Lung (tissue), 12 donors: ENCODE results near the gene ARHGEF33. TPM values are rescaled to one million over a fixed set of nuclear protein-coding genes. Genes with fewer than 3 reads are reported as not detected.

Experiments used
- ATAC-seq: fragments of 200-7000 bp; cut with Tn5 transposase; one replicate; pipeline ENCODE4 v1.9.1; 2020; ENCODE audit warnings: moderate number of reproducible peaks; ENCODE audit not compliant: insufficient read depth, low FRiP score
- DNase-seq, 3 donors: peaks; one replicate each; pipeline ENCODE4 v3.0.0-alpha.2; 2013 to 2017
- H3K27ac ChIP-seq, 2 donors: one replicate each; pipeline ENCODE4 v1.5.1; 2013; ENCODE audit warnings: mild to moderate bottlenecking in 2 of 2, moderate library complexity in 2 of 2, control low read depth in 1 of 2, inconsistent platforms in 1 of 2, low read depth in 1 of 2, low read length in 1 of 2
- H3K27me3 ChIP-seq, 3 donors: one replicate each; pipeline ENCODE4 v1.5.1; 2013; ENCODE audit warnings: low read length in 2 of 3; ENCODE audit not compliant: control insufficient read depth in 3 of 3, insufficient read depth in 3 of 3
- H3K36me3 ChIP-seq, 4 donors: one replicate each; pipeline ENCODE4 v1.5.1; 2013; ENCODE audit warnings: low read length in 4 of 4, mild to moderate bottlenecking in 1 of 4, moderate library complexity in 1 of 4; ENCODE audit not compliant: control insufficient read depth in 4 of 4, insufficient read depth in 4 of 4
- H3K4me1 ChIP-seq, 5 donors: one replicate each; pipeline ENCODE4 v1.5.1; 2013; ENCODE audit warnings: low read length in 5 of 5, mild to moderate bottlenecking in 2 of 5, moderate library complexity in 1 of 5; ENCODE audit not compliant: control insufficient read depth in 5 of 5, insufficient read depth in 5 of 5
- H3K4me3 ChIP-seq: one replicate; pipeline ENCODE4 v1.5.1; 2013; ENCODE audit warnings: mild to moderate bottlenecking, control low read depth, moderate library complexity
- H3K9ac ChIP-seq, 2 donors: one replicate each; pipeline ENCODE4 v1.5.1; 2013; ENCODE audit warnings: low read length in 2 of 2, control low read depth in 1 of 2; ENCODE audit not compliant: insufficient read depth in 1 of 2
- H3K9me3 ChIP-seq, 4 donors: one replicate each; pipeline ENCODE4 v1.5.1; 2013; ENCODE audit warnings: low read length in 3 of 4, mild to moderate bottlenecking in 1 of 4, moderate library complexity in 1 of 4; ENCODE audit not compliant: control insufficient read depth in 4 of 4, insufficient read depth in 3 of 4
- WGBS, 2 donors: extraction: QIAGEN DNeasy Blood & Tissue Kit; methylation state at CpG; one replicate each; pipeline ENCODE4 v1.1.7; 2013; 5-methylcytosine and 5-hydroxymethylcytosine counted together
- polyA plus RNA-seq, 2 donors: library from polyadenylated mRNA; stranded (reverse); fragments of 200-250 nt; gene quantifications; one replicate each; pipeline ENCODE4 v1.2.1, GENCODE V29; 2013
- total RNA-seq, 2 donors: library from RNA; depleted of rRNA in 1 of 2; stranded (reverse); fragments of >200 nt in 1 of 2; gene quantifications; one replicate each; pipeline ENCODE4 v1.2.1, GENCODE V29; 2014 to 2021
- TF ChIP-seq, protein P1 (sequence below): IDR thresholded peaks from 2 replicates; pipeline ENCODE4 v1.5.1; 2012; ENCODE audit warnings: mild to moderate bottlenecking; ENCODE audit errors: control extremely low read depth, extremely low read depth
- donor health status: control.
- donor health status: control.
- donor health status: Bipolar disorder and iron deficiency.
- donor health status: healthy.
- donor health status: DM: yes; HTN: yes; CAD: no.

The ARHGEF33 gene
- total and polyA plus RNA-seq, 4 donors: 0.23 to 5.5 (median 0.68) TPM

- TF ChIP-seq, protein P1, sequence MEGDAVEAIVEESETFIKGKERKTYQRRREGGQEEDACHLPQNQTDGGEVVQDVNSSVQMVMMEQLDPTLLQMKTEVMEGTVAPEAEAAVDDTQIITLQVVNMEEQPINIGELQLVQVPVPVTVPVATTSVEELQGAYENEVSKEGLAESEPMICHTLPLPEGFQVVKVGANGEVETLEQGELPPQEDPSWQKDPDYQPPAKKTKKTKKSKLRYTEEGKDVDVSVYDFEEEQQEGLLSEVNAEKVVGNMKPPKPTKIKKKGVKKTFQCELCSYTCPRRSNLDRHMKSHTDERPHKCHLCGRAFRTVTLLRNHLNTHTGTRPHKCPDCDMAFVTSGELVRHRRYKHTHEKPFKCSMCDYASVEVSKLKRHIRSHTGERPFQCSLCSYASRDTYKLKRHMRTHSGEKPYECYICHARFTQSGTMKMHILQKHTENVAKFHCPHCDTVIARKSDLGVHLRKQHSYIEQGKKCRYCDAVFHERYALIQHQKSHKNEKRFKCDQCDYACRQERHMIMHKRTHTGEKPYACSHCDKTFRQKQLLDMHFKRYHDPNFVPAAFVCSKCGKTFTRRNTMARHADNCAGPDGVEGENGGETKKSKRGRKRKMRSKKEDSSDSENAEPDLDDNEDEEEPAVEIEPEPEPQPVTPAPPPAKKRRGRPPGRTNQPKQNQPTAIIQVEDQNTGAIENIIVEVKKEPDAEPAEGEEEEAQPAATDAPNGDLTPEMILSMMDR: no peak
- 94 to 95% methylated on average over 3 of the region's 3 CpGs for WGBS, 2 donors
Measured at GRCh38 chr2:39013871-39014270, 124.2 kb downstream of the ARHGEF33 start.

GRCh38 chr2:39015424-39015823 lies 125.7 kb downstream of the ARHGEF33 start:
- ATAC-seq (no peak), DNase-seq (no peak)
- Histone ChIP-seq H3K9ac (no peak overlapping the region), H3K9me3 (no peaks in the 10 kb centered on the region), H3K27ac (no peak overlapping the region), H3K36me3 (peaks cover 0 to 19% (median 3%) of the 10 kb centered on the region in 4 donors), H3K4me3 (no peak overlapping the region), H3K27me3 (no peaks in the 10 kb centered on the region), H3K4me1 (peaks cover 0 to 3% (median 0%) of the 10 kb centered on the region in 5 donors)
- TF ChIP-seq, protein P1: no peak
- WGBS, 2 donors: 96 to 97% methylated on average over 1 of the region's 1 CpG

More at GRCh38 chr2:39013871-39014270, 124.2 kb downstream of the ARHGEF33 start:
- no peaks in the 10 kb centered on the region for H3K9me3 ChIP-seq
- H3K36me3 ChIP-seq: peaks cover 0 to 27% (median 7%) of the 10 kb centered on the region in 4 donors
- ATAC-seq: no peak
- H3K27me3 ChIP-seq: no peaks in the 10 kb centered on the region
- DNase-seq: no peak
- H3K27ac ChIP-seq: no peak overlapping the region
- H3K9ac ChIP-seq: no peak overlapping the region
- H3K4me1 ChIP-seq: peaks cover 0 to 3% (median 0%) of the 10 kb centered on the region in 5 donors
- H3K4me3 ChIP-seq: no peak overlapping the region

- no peak overlapping the region for H3K27ac ChIP-seq
- H3K9ac ChIP-seq: no peak overlapping the region
- peaks cover 0 to 3% (median 0%) of the 10 kb centered on the region in 5 donors for H3K4me1 ChIP-seq
- TF ChIP-seq, protein P1: no peak
- no peak overlapping the region for H3K4me3 ChIP-seq
- H3K9me3 ChIP-seq: no peaks in the 10 kb centered on the region
- DNase-seq: peak in 2 of 3 donors; percentile 16 to 17
- no peak for ATAC-seq
- H3K27me3 ChIP-seq: no peaks in the 10 kb centered on the region
- H3K36me3 ChIP-seq: peaks cover 0 to 13% (median 2%) of the 10 kb centered on the region in 4 donors
Measured at GRCh38 chr2:39017334-39017733, 127.7 kb downstream of the ARHGEF33 start.

- no peak overlapping the region for H3K27ac ChIP-seq
- H3K4me1 ChIP-seq: peaks cover 0 to 3% (median 0%) of the 10 kb centered on the region in 5 donors
- H3K27me3 ChIP-seq: no peaks in the 10 kb centered on the region
- peak in 1 of 3 donors; percentile 32 for DNase-seq
- H3K36me3 ChIP-seq: peaks cover 0 to 7% (median 4%) of the 10 kb centered on the region in 4 donors
- no peak overlapping the region for H3K4me3 ChIP-seq
- no peak overlapping the region for H3K9ac ChIP-seq
- H3K9me3 ChIP-seq: no peaks in the 10 kb centered on the region
- 71 to 82% methylated on average over 4 of the region's 4 CpGs for WGBS, 2 donors
- TF ChIP-seq, protein P1: no peak
- ATAC-seq: no peak
Measured at GRCh38 chr2:39018638-39019037, 129.0 kb downstream of the ARHGEF33 start.
